HepG2 (cell line): Measurements from ENCODE around the gene GPS2. TPM values are rescaled to one million over a fixed set of nuclear protein-coding genes. Genes with fewer than 3 reads are reported as not detected.
A peak's percentile ranks its signal among the peaks of the same experiment; 100 is the strongest.

Source experiments
- CREBL2 ChIP-seq: sonication (generic); formaldehyde crosslinking; IDR thresholded peaks from 2 replicates; pipeline ENCODE4 v1.8.1; 2023; ENCODE audit warnings: missing genetic modification reagents, mild to moderate bottlenecking, borderline replicate concordance
- ISL2 ChIP-seq: sonication (generic); formaldehyde crosslinking; IDR thresholded peaks from 2 replicates; pipeline ENCODE4 v1.5.0; 2020; ENCODE audit warnings: missing genetic modification reagents
- MNT ChIP-seq: fragments of 450-650 bp; IDR thresholded peaks from 2 replicates; pipeline ENCODE4 v1.6.1; 2016
- TCF7 ChIP-seq: sonication (generic); IDR thresholded peaks from 2 replicates; pipeline ENCODE4 v1.6.1; 2016; ENCODE audit warnings: antibody characterized with exemption, low read depth
- USF2 ChIP-seq, 2 experiments: sonication (generic) in 1 of 2; formaldehyde crosslinking in 1 of 2; IDR thresholded peaks; 2 replicates each; pipeline versions ENCODE4 v1.5.1 to v1.6.1; 2011 to 2020; ENCODE audit warnings: borderline replicate concordance in 1 of 2, low read depth in 1 of 2, low read length in 1 of 2, mild to moderate bottlenecking in 1 of 2, missing genetic modification reagents in 1 of 2, moderate library complexity in 1 of 2
- ZNF232 ChIP-seq: sonication (generic); formaldehyde crosslinking; IDR thresholded peaks from 2 replicates; pipeline ENCODE4 v1.4.0; 2020; ENCODE audit warnings: missing genetic modification reagents, borderline replicate concordance
- ZNF558 ChIP-seq: sonication (generic); formaldehyde crosslinking; IDR thresholded peaks from 2 replicates; pipeline ENCODE4 v1.9.0; 2022; ENCODE audit warnings: mild to moderate bottlenecking, missing genetic modification reagents, borderline replicate concordance
- ZNF567 ChIP-seq: sonication (generic); formaldehyde crosslinking; IDR thresholded peaks from 2 replicates; pipeline ENCODE4 v1.8.1; 2023; ENCODE audit warnings: mild to moderate bottlenecking, missing genetic modification reagents, borderline replicate concordance
- ZNF574 ChIP-seq: sonication (generic); formaldehyde crosslinking; IDR thresholded peaks from 2 replicates; pipeline ENCODE4 v1.4.0; 2020; ENCODE audit warnings: missing genetic modification reagents
- ZNF790 ChIP-seq: sonication (generic); formaldehyde crosslinking; IDR thresholded peaks from 2 replicates; pipeline ENCODE4 v1.8.0; 2022; ENCODE audit warnings: missing genetic modification reagents, mild to moderate bottlenecking, borderline replicate concordance
- polyA plus RNA-seq, 8 experiments: library from polyadenylated mRNA; depleted of rRNA in 3 of 8; stranded (reverse) in 7 of 8; unstranded in 1 of 8; fragments of >200 nt; fragmentation: Illumina TruSeq in 4 of 8; extraction: Trizol in 4 of 8; gene quantifications; 2 replicates each; pipeline versions ENCODE4 v1.2.1 to v1.2.3, GENCODE V29; 2011 to 2016; ENCODE audit warnings: low read depth in 4 of 8, missing spikeins in 1 of 8, mixed read lengths in 1 of 8; ENCODE audit not compliant: insufficient read depth in 1 of 8
- total RNA-seq, 5 experiments: library from RNA; depleted of rRNA; stranded (reverse); fragments of >200 nt; fragmentation: Illumina TruSeq; extraction: Trizol; gene quantifications; 2 replicates each; pipeline ENCODE4 v1.2.3, GENCODE V29; 2016; ENCODE audit warnings: low read depth in 1 of 5
- TF ChIP-seq, protein P1 (sequence below): IDR thresholded peaks from 2 replicates; pipeline ENCODE4 v1.6.1; 2018; ENCODE audit warnings: missing genetic modification reagents
- TF ChIP-seq, protein P2 (sequence below): sonication (generic); formaldehyde crosslinking; IDR thresholded peaks from 2 replicates; pipeline ENCODE4 v1.4.0; 2020; ENCODE audit warnings: missing genetic modification reagents
- TF ChIP-seq, protein P3 (sequence below): sonication (generic); formaldehyde crosslinking; IDR thresholded peaks from 2 replicates; pipeline ENCODE4 v1.5.0; 2020; ENCODE audit warnings: missing genetic modification reagents
- TF ChIP-seq, protein P4 (sequence below): IDR thresholded peaks from 2 replicates; pipeline ENCODE4 v1.6.1; 2016; ENCODE audit warnings: low read depth, borderline replicate concordance

Gene GPS2
- total and polyA plus RNA-seq, 2 of the 13 experiments (the other 11 are each of a cell fraction or from before 2014, with no cell fraction given): 58.0 to 59.4 TPM

DNA sequence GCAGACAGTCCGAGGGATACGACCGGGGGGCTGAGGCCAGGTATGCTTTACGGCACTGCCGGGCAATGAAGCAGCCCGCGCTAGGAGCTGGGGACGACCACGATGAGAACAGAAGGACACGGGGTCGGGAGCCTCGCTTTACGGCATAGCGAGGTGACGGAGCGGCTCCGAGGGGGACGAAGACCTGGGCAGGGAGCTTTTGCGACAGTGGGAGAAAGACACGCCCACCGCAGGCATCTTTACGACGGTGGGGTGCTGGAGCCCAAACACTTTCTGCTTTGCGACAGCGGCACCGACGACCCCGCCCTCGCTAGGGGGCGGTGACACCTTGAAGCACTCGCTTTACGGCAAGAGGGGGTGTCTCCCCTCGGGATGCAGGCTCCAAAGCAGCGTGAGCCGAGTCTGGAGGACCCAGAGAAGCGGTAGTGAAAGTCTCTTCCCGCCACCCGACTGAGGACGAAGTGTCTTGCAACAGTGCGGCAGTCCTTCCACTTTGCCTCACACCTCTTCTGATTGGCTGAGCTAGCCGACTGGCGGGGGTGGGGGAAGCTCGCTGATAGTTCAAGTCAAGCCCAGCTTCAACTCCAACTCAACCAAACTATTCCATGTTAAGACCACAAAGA, 14.3 kb upstream of the GPS2 start (continued):
- TF ChIP-seq ZNF558: no peak
- TF ChIP-seq, protein P1, sequence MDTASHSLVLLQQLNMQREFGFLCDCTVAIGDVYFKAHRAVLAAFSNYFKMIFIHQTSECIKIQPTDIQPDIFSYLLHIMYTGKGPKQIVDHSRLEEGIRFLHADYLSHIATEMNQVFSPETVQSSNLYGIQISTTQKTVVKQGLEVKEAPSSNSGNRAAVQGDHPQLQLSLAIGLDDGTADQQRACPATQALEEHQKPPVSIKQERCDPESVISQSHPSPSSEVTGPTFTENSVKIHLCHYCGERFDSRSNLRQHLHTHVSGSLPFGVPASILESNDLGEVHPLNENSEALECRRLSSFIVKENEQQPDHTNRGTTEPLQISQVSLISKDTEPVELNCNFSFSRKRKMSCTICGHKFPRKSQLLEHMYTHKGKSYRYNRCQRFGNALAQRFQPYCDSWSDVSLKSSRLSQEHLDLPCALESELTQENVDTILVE: peak; percentile 98
- TF ChIP-seq, protein P2, sequence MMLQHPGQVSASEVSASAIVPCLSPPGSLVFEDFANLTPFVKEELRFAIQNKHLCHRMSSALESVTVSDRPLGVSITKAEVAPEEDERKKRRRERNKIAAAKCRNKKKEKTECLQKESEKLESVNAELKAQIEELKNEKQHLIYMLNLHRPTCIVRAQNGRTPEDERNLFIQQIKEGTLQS: no peak
- no peak; the same call in 1 of the 2 replicates for TF ChIP-seq MNT
- TF ChIP-seq ZNF567: 0 out of 2 replicates have a peak, but pooled peaks have one; percentile 43
- TF ChIP-seq ISL2 (CRISPR knock-in tag): peak; percentile 57; the same call in 1 of the 2 replicates
- TF ChIP-seq USF2 (IDR thresholded peaks at IDR 0.05; ENCODE audit: low read depth, low read length): no peak
- TF ChIP-seq USF2 (CRISPR knock-in tag; IDR thresholded peaks at IDR 0.05; ENCODE audit: borderline replicate concordance): no peak
- TF ChIP-seq, protein P3, sequence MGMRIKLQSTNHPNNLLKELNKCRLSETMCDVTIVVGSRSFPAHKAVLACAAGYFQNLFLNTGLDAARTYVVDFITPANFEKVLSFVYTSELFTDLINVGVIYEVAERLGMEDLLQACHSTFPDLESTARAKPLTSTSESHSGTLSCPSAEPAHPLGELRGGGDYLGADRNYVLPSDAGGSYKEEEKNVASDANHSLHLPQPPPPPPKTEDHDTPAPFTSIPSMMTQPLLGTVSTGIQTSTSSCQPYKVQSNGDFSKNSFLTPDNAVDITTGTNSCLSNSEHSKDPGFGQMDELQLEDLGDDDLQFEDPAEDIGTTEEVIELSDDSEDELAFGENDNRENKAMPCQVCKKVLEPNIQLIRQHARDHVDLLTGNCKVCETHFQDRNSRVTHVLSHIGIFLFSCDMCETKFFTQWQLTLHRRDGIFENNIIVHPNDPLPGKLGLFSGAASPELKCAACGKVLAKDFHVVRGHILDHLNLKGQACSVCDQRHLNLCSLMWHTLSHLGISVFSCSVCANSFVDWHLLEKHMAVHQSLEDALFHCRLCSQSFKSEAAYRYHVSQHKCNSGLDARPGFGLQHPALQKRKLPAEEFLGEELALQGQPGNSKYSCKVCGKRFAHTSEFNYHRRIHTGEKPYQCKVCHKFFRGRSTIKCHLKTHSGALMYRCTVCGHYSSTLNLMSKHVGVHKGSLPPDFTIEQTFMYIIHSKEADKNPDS (CRISPR knock-in tag): no peak
- no peak for TF ChIP-seq ZNF790
- no peak for TF ChIP-seq TCF7
- TF ChIP-seq CREBL2 (CRISPR knock-in tag): no peak
- peak; percentile 94 for TF ChIP-seq ZNF574
- TF ChIP-seq, protein P4, sequence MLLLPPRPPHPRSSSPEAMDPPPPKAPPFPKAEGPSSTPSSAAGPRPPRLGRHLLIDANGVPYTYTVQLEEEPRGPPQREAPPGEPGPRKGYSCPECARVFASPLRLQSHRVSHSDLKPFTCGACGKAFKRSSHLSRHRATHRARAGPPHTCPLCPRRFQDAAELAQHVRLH (CRISPR knock-in tag): peak; percentile 79; the same call in 1 of the 2 replicates
- no peak for TF ChIP-seq ZNF232 (CRISPR knock-in tag)
